Mammary epithelial cell (primary cell): ENCODE measurements around the gene INPP4B.

Experiments used
- EZH2 ChIP-seq: IDR thresholded peaks from 2 replicates; pipeline ENCODE4 v1.6.1; 2012; ENCODE audit warnings: low read length, inconsistent platforms, borderline replicate concordance
- TF ChIP-seq, protein P1 (sequence below), 2 donors: IDR thresholded peaks in 1 of 2; conservative IDR thresholded peaks in 1 of 2; 2 replicates each; pipeline ENCODE4 v1.5.1; 2011 to 2012; ENCODE audit warnings: inconsistent platforms in 2 of 2, low read length in 2 of 2, mild to moderate bottlenecking in 2 of 2, control low read depth in 1 of 2, low read depth in 1 of 2; ENCODE audit not compliant: insufficient read depth in 1 of 2; ENCODE audit errors: extremely low read depth in 1 of 2

DNA sequence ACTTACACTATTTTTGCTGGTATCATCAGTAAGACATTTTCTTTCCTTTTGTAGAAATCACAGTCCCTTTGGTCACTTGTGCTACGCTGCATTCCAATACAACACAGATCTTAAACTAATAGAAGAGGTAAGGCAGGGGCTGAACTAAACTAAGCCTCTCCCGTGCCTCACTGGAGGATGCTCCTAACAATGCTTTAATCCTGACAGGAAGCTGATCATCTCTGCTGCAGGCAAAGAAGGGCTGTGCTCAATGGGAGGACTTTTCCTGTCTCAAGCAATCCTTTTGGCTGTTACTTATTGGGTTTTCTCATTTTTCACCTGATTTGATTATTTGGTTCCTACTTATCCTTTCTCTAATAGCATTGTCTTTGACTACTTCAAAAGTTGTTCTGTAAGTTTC, 583.1 kb downstream of the INPP4B start:
- no peak for TF ChIP-seq EZH2
- TF ChIP-seq, protein P1, sequence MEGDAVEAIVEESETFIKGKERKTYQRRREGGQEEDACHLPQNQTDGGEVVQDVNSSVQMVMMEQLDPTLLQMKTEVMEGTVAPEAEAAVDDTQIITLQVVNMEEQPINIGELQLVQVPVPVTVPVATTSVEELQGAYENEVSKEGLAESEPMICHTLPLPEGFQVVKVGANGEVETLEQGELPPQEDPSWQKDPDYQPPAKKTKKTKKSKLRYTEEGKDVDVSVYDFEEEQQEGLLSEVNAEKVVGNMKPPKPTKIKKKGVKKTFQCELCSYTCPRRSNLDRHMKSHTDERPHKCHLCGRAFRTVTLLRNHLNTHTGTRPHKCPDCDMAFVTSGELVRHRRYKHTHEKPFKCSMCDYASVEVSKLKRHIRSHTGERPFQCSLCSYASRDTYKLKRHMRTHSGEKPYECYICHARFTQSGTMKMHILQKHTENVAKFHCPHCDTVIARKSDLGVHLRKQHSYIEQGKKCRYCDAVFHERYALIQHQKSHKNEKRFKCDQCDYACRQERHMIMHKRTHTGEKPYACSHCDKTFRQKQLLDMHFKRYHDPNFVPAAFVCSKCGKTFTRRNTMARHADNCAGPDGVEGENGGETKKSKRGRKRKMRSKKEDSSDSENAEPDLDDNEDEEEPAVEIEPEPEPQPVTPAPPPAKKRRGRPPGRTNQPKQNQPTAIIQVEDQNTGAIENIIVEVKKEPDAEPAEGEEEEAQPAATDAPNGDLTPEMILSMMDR (conservative IDR thresholded peaks at IDR 0.05 in 1 of 2, IDR thresholded peaks at IDR 0.05 in 1 of 2; ENCODE audit: extremely low read depth in 1 of 2, insufficient read depth in 1 of 2, low read depth in 1 of 2, low read length in 2 of 2): no peak
